Measurements from ENCODE around the gene GRIN2D.
A peak's percentile ranks its signal among the peaks of the same experiment; 100 is the strongest.
"Not testable (repeated sequence)": the region's sequence is repeated elsewhere in the genome, so short reads cannot be mapped to it uniquely, and the experiment has no call there.

The GRIN2D gene

DNA sequence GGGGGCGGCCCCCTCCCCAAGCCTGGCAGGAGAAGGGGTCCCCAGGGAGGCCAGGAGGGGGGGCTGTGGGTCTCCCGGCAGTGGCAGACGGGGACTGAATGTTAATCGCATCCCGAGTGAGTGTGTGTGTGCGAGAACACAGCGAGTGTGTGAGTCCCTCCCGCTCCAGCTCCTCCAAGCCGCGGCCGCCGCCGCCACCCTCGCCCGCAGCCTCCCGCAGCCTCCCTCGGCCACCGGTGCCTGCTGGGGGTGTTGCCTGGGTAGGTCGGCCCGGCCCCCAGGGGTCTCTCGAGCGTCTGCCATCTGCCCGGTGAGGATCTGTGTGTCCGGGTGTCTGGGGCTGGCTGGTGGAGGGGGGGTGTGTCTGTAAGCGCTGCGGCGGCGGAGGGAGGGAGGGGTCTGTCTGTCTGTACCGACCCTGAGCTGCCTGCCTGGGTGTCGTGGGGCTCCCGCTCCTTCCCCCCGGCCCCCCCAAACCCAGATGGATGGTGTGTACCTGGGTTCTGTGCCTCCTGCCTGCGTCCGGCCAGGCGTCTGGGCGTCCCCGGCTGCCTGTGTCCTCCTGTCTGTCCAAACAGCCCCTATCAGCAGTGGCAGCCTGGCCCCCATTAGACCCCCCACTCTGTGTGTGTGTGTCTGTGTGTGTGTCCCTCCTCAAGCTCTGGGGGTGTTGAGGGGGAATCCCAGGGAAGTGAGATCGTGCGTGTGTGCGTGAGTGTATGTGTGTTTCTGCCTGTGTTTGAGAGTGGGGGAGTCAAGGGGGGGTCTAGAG lies at the start of gene GRIN2D:
TSS of gene GRIN2D (plus strand) at position 110 of the 772 bp plus-strand sequence. CDS start 4,725 bp downstream, outside the sequence.
- DNase-seq, result peak; percentile 42

DNA sequence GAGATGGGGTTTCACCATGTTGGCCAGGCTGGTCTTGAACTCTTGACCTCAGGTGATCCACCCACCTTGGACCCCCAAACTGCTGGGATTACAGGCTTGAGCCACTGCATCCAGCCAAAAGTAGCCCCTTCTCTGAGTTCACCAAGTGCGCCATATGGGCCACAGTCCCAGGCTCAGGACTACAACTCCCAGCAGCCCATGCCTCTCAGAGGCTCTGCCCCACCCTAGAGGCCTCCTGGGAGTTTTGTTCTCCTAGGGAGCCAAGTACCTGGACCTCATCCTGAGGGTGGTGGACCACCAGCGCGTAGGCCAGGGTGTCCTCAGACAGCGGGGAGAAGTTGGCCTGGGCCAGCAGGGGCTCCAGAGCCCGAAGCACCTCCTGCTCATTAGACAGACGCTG lies 48.6 kb upstream of the GRIN2D start:
- DNase-seq, result no peak

DNA sequence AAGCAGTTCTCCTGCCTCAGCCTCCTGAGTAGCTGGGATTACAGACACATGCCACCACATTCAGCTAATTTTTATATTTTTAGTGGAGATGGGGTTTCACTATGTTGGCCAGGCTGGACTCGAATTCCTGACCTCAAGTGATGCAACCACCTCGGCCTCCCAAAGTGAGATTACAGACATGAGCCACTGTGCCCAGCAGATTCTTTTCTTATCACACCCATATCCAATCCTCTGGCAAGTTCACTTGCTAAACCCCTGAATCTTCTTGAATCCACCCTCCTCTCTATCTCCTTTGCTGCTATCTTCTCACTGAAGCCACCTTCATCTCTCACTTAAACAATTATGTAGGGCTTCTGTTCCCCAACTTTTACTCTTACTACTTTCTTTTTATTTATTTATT lies 47.3 kb upstream of the GRIN2D start:
- no peak for DNase-seq

DNA sequence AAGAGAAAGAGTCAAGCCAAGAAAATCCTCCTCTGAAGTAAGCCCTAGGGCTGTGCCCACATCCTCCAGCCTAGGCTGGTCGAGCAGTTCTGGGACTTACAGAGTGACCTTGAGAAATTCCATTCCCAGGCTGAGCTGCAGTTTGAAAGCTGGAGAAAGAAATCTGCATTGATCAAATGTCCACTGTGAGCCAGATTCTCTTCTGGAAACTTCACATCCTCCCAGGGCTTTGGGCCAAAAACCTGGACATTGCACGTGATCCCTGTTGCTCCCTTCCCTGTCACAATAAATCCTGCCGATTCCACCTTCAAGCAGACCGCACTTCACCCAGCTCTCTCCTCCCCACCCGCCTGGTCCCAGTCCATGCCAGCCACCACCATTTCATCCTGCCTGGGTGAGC lies 45.4 kb upstream of the GRIN2D start:
- no peak for DNase-seq

DNA sequence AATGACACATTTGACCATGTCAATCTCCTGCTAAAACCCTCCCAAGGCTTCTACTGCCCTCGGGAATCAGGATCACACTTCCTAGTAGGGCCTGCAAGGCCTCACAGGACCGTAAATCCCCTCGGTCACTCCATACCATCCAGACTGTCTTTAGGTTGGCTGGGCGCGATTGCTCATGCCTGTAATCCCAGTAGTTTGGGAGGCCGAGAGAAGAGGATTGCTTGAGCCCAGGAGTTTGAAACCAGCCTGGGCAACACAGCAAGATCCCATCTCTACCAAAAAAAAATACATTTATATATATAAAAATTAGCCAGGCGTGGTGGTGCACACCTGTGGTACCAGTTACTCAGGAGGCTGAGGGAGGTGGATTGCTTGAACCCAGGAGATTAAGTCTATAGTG lies 44.7 kb upstream of the GRIN2D start:
- DNase-seq, result no peak

DNA sequence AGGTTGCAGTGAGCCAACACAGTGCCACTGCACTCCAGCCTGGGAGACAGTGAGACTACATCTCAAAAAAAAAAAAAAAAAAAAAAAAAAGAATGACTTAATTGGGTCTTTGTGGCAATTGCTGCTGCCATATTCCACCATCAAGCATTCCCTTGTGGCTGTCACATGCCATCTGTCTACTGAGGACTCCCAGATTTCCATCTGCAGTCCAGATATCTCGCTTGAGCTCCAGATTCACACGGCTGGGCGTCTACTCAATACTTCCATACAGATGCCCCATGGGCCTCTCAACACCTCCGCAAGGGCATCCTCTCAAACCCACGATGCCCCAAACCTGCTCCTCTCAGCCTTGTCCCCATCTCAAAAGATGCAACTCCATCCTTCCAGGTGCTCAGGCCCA lies 42.6 kb upstream of the GRIN2D start:
- DNase-seq, result no peak

DNA sequence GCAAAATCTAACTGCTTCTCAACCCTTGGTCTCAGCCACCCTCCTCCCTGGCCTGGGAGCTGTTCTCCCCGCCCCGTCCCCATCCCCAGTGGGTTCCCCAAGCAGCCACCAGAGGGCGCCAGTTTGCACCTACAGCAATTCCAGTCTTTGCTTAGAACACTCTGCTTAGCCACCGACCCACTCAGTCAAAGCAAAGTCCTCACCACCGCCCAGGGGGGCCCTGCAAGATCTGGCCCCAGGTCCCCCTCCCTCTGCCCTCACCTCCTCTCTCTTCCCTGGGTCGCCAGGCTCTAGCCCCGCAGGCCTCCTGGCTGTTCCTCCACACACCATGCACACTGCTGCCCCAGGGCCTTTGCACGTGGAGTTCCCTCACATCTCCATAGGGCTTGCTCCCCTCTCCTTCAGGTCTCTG lies 42.1 kb upstream of the GRIN2D start:
- peak; percentile 80 for DNase-seq

DNA sequence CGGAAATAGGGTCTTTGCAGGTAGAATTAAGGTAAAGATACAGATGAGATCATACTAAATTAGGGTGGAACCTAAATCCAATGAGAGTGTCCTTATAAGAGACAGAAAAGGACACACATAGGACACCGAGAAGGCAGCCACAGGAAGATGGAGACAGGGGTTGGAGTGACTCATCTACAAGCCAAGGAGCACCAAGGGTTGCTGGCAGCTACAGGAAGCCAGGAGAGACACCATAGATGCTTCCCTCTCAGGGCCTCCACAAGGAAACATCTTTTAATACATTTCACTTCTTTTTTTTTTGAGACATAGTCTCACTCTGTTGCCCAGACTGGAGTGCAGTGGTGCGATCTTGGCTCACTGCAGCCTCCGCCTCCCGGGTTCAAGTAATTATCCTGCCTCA lies 39.8 kb upstream of the GRIN2D start:
- no peak for DNase-seq

DNA sequence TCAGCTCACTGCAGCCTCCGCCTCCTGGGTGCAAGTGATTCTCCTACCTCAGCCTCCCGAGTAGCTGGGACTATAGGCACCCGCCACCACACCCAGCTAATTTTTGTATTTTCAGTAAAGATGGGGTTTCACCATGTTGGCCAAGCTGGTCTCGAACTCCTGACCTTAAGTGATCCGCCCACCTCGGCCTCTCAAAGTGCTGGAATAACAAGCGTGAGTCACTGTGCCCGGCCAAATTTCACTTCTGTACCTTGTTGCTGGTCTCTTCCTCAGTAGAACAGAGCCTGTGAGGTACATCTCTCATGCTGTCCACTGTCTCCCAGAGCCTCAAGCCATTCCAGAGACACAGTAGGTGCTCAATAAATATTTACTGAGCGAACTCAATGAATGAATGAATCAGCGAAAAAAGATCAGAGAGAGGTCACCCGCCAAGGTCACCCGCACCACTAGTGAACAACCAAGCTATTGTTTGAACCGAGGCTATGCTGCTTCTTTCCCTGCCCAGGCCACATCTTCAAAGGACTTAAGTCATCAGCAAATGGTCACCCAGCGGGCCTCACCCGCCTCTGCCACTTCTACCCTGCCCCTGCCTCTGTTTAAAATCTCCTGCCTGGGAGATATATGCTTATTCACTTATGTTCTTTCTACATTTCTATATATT lies 39.0 kb upstream of the GRIN2D start:
- DNase-seq, result no peak

DNA sequence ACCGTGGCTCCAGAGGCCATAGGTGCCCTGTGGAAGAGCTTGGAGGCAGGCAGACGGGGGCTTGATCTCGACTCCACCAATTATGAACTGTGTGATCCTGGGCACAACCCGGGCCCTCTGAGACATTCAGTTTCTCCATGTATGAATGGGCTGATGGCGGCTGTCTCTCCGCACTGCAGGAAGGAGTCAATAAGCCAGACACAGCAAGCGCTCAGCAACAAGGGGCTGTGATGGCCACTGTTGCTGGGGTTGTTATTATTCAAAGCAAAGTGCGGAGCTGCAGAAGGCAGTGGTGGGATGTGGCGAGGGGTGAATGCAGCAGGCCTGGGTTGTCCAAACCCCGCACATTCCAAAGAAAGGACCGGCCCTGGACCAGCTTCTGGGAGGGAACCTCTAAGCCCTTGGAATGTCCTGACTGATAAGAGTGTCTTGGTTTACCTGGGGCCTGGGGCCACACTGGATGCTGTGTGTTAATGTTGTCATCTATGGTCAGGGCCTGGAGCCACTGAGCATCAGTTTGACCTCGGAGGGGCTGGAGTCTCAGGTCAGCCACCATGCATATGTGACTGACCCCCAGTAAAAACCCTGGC lies 38.0 kb upstream of the GRIN2D start:
- no peak for DNase-seq

DNA sequence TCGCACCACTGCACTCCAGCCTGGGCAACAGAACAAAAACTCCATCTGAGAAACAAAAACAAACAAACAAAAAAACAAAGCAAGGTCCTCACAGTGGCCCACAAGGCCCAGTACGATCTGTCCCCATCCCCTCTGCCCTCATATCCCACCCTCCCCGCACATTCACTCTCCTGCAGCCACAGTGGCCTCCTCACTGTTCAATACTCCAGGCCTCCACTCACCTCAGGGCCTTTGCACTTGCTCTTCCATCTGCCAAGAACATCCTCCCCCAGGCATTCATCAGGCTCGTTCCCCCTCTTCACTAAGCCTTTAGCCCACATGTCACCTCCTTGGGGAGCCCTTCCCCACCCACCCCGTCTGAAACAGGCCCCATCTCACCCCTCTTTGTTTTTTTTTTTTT lies 34.3 kb upstream of the GRIN2D start:
- DNase-seq, result no peak

DNA sequence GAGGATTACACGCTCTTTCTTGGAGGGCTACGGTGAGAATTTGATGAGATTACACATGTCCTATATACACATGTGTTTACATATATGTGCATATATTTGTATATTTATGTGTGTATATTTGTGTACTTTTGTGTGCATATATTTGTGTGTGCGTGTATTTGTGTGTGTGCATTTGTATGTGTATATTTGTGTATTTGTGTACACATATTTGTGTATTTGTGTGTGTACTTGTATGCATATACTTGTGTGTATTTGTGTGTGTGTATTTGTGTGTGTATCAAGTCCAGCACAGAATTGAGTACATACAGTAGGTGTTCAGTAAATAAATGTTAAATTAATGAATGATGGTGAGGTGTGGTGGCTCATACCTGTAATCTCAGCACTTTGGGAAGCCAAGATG lies 31.6 kb upstream of the GRIN2D start:
- DNase-seq, result no peak

DNA sequence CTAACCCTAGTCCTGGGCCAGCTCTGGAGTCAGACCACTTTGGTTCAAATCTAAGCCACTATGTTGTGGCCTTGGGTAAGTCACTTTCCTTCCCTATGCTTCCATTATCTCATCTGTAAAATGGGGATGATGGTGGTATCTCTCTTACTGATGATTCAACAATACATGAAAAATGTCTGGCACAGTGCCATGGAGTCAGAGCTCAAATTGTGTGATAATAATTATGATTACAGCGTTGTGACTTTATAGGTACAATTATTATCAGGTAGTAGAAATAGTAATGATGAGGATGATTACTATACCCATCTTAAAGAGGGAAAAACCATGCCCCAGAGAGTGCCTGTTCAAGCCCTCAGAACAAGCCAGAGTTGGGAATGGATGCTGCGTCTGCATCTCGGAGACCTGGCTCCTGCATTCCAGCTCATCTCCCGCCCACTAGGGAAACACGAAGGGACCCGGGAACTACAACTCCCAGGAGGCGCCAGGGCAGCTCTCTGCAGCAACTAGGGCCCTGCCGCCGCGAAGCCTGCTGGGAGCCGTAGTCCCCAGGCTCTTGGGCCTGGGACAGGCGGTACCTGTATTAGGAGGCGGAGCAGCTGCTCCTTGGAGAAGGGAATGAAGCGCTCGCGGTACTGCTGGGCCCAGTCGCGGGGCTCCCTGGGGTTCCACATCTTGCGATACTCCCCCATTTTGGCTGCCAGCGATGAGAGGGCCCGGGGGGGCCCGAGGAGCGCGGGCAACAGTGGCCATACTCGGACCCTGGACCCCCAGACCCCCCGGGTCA lies 30.6 kb upstream of the GRIN2D start:
- DNase-seq, result peak; percentile 91

DNA sequence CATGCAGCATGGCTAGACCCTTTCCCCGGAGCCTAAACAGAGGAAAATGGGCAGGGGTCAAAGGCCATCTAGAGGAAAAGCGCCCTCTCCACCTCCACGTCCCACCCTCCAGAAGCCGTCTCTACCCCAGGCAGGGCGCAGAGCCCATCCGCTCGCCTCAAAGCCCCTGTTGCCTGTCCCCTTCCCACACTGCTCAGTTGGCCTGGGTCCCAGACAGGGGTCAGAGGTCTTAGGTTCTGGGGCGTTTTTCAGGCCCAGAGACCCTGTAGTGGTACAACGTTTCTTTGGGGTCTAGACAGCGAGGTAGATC lies 30.0 kb upstream of the GRIN2D start:
- DNase-seq, result no peak

DNA sequence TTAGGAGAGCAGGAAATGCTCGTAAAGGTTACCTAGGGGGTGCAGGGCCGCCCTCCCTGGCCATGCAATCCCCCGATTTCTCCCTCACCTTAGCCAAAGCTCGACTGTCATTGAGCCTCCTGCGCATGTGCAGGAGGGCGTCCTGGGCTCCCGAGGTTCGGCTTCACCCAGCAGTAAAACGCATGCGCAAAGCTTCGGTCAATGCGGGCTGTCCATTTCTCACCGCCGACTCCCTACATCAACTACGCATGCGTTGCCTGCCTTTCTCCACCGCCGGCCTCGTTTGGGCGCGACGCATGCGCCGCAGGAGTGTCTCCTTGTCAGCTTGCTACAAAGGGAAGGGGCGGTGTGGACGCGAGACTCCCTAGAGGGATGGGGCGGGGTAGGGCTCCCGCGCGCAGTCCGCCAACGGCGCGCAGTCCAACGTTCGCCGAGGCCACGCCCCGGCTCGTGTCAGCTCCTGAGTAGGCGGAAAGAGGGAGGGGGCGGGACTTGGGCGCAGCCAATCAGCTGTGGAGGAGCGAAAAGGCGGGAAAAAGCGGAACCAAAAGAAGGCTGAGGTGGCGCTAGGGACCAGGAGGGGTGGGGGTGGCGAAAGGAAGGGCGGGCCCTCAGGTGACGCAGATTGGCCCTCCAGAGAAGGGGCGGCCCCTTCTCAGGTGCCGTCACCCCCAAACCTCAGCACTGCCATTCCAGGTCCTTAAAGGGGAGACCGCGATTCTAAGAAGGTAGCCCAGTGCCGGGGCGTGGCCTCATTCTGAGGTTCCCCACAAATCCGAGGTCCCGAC lies 29.5 kb upstream of the GRIN2D start, which contains the start of the genes SYNGR4 and TMEM143:
TSS of gene SYNGR4 (plus strand) at position 558 of the 788 bp plus-strand sequence. CDS start 1,476 bp downstream, outside the sequence.
TSS of gene TMEM143 (minus strand) at position 131 of the 788 bp plus-strand sequence. CDS start at position 111, 20 bp downstream.
- DNase-seq, result peak; percentile 99

DNA sequence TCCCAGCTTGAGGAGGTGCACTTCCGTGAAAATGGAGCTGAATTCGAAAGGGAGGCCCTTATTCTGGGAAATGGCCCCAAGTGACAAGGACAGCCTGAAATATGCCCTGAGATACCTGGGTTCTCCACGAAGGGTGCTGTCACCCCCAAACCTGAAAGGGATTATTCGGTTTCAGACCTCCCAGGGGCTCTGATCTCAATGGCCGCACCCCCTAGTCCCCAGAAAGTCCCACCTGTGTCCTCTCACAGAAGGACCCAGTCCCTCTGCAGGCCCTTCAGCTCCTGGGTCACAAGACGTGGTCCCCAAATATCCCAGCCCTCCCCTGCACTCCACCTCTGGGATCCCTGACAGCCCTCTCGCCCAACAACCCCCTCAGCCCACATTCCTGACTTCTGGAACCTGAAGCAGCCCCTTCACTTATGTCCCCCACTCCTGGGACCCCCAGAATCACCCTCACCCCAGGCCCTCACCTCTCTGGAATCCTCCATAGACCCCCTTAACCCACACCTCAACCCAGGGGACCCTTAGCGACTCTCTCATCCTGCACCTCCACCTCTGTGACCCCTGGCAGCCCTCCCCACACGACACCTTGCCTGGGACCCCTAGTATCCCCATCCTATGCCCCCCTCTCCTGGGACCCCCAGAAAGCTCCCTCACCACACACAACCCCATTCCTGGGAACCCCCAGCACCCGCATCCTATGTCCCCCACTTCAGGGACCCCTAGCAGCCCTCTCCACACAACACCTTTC lies 28.7 kb upstream of the GRIN2D start:
- DNase-seq, result no peak

DNA sequence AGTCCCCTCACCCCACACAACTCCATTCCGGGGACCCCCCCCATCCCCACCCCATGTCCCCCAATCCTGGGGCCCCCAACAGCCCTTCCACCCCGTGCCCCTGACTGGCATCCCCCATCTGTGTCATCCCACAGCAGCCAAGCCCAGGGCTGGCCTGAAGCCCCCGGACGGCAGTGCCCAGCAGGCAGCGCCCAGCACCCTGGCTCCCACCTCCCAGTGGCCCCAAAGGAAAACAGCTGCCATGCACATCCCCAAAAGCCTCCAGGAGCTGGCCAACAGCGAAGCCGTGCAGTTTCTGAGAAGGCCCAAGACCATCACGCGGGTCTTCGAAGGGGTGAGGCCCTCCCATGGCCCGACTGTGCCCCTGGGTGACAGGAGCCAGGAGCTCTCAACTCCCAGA lies 27.9 kb upstream of the GRIN2D start:
- DNase-seq, result no peak

DNA sequence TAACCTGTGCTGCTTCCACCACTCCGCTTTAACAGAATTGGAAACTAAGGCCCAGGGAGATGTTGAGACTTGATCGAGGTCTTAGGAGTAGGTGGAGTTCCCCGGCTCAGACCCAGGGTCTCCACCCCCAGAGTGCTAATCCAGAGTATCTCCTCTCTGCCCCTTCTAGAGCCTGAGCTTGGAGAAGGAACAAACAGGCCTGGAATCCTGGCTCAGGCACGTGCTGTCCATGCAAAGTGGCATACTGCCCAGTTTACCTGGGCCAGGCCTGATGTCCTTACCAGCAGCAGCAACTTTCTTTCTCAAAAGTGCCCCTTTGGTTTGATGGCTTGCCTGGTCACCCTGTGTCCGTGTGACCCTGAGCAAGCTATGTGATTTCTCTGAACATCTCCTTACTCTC lies 25.6 kb upstream of the GRIN2D start:
- DNase-seq, result no peak

DNA sequence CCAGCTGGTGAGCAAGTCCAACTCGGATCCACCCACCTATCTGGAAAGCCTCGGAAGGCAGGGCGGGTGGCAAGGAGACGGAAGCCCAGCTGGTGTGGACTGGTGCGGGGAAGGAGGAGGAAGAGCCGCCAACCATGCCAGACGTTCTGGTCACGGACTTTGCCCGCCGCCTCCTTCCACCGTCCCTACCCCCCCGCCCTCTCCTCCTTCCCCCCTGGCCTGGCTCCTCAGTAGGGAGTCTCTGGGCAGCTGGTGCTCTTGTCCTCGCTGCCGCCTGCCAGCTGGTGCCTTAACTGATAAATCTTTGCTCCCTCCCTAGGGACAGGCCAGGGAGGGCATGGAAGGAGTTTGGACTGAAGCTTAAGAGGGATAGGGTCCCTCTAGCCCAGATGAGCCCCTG lies 24.5 kb upstream of the GRIN2D start:
- no peak for DNase-seq

DNA sequence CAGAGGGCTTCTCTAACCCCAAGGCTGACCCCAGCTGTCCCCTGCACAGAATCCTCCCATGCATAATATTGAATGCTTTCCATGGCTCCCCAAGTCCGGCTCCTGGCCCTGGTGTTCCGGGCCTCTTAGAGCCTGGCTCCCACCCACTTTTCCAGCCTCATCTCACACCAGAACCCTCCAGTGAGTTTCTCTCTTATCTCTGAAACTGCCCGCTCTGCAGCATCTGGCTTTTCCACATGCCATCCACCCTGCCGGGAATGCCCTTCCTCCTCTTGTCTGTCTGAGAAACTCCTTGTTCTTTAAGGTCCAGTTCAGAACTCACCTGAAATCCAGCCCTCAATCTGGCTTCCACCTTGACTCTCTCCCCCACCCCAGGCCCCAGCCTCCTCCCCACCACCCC lies 22.5 kb upstream of the GRIN2D start:
- no peak for DNase-seq

DNA sequence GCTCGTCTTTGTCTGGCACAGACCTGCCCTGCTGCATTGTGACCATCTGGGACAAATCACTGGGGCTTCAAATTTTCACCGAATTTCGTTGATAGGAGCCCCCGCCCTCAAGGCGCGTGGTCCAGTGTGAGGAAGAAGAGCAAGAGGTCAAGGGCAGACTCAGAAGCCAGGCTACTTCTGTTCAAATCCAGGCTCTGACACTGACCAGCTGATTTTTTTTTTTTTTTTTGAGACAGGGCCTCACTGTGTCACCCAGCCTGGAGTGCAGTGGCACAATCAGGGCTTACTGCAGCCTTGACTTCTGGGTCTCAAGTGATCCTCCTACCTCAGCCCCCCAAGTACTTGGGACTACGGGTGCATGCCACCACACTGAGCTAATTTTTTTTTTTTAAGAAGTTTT lies 22.1 kb upstream of the GRIN2D start:
- no peak for DNase-seq

DNA sequence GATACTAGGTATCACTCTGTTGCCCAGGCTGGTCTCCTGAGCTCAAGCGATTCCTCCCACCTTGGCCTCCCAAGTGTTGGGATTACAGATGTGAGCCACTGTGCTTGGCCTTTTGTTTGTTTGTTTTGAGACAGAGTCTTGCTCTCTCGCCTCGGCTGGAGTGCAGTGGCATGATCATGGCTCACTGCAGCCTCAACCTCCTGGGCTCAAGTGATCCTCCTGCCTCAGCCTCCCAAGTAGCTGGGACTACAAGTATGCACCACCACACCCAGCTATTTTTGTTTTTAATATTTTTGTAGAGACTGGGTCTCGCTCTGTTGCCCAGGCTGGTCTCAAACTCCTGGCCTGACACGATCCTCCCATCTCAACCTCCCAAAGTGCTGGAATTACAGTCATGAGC lies 21.7 kb upstream of the GRIN2D start:
- not testable (repeated sequence) for DNase-seq

Data from CD4-positive, alpha-beta T cell treated with Interleukin-21 for 1 hour (primary cell).